GM19043 (cell line): ENCODE measurements around the gene SLC41A1.

ENCODE experiments used
- ATAC-seq: cut with Tn5 transposase; IDR thresholded peaks from one replicate; pipeline ENCODE4 v1.9.1; 2021; ENCODE audit warnings: low read depth; ENCODE audit not compliant: unreplicated experiment

Gene SLC41A1

GRCh38 chr1:205791568-205792180 lies 21.3 kb downstream of the SLC41A1 start:
- no peak for ATAC-seq

- ATAC-seq: no peak
These were observed 25.6 kb downstream of the SLC41A1 start for GRCh38 chr1:205787287-205787916.

GRCh38 chr1:205786601-205787000 lies 26.4 kb downstream of the SLC41A1 start:
- no peak for ATAC-seq

GRCh38 chr1:205785446-205785845 lies 27.6 kb downstream of the SLC41A1 start:
- ATAC-seq: no peak

- ATAC-seq: no peak
These were observed 29.1 kb downstream of the SLC41A1 start for GRCh38 chr1:205783904-205784303.

GRCh38 chr1:205783433-205783795 lies 29.6 kb downstream of the SLC41A1 start:
- no peak for ATAC-seq

- no peak for ATAC-seq
These were observed 30.2 kb downstream of the SLC41A1 start for GRCh38 chr1:205782627-205783432.

- ATAC-seq: no peak
These were observed 32.7 kb downstream of the SLC41A1 start for GRCh38 chr1:205780335-205780734.

- no peak for ATAC-seq
These were observed 35.0 kb downstream of the SLC41A1 start for GRCh38 chr1:205777994-205778393.

- ATAC-seq: no peak
These were observed 37.3 kb downstream of the SLC41A1 start for GRCh38 chr1:205775717-205776056.

GRCh38 chr1:205775015-205775716 lies 37.8 kb downstream of the SLC41A1 start, which contains the start of gene RAB29:
TSS of gene RAB29 (minus strand) at chr1:205775482. CDS start at chr1:205774956, 526 bp downstream.
- ATAC-seq: peak; percentile 73

- peak; percentile 36 for ATAC-seq
These were observed 38.6 kb downstream of the SLC41A1 start for GRCh38 chr1:205774198-205775014.

- ATAC-seq: no peak
These were observed 40.4 kb downstream of the SLC41A1 start for GRCh38 chr1:205772607-205773032.

- ATAC-seq: no peak
These were observed 42.4 kb downstream of the SLC41A1 start for GRCh38 chr1:205770618-205771017.

- no peak for ATAC-seq
These were observed 43.2 kb downstream of the SLC41A1 start for GRCh38 chr1:205769641-205770365.

GRCh38 chr1:205767248-205767647 lies 45.8 kb downstream of the SLC41A1 start:
- no peak for ATAC-seq

GRCh38 chr1:205766570-205766969 lies 46.4 kb downstream of the SLC41A1 start:
- ATAC-seq: no peak

- no peak for ATAC-seq
These were observed 47.0 kb downstream of the SLC41A1 start for GRCh38 chr1:205766038-205766437.

- no peak for ATAC-seq
These were observed 48.4 kb downstream of the SLC41A1 start for GRCh38 chr1:205764578-205764977.

GRCh38 chr1:205763980-205764379 lies 49.0 kb downstream of the SLC41A1 start:
- ATAC-seq: no peak
